Natural killer cell (primary cell): ENCODE measurements around the gene PRPF38B. TPM values are rescaled to one million over a fixed set of nuclear protein-coding genes. Genes with fewer than 3 reads are reported as not detected.
"Not testable (repeated sequence)": the region's sequence is repeated elsewhere in the genome, so short reads cannot be mapped to it uniquely, and the experiment has no call there.

Experiments
- ATAC-seq, 3 donors: fragments of 150-1000 bp in 2 of 3; fragments of 200-7000 bp in 1 of 3; cut with Tn5 transposase; 1 replicate in 1 of 3; 2 replicates in 2 of 3; pipeline ENCODE4 v1.10.0; 2021; ENCODE audit warnings: mild to moderate bottlenecking in 2 of 3, moderate library complexity in 2 of 3
- DNase-seq, 2 donors: peaks; one replicate each; pipeline versions ENCODE4 v3.0.0 to v3.0.0-alpha.2; 2013 to 2021; ENCODE audit warnings: mixed read lengths in 1 of 2
- H3K27ac ChIP-seq: one replicate; pipeline ENCODE4 v1.5.1; 2013; ENCODE audit warnings: mild to moderate bottlenecking, low read length
- H3K27me3 ChIP-seq: one replicate; pipeline ENCODE4 v1.6.1; 2013; ENCODE audit warnings: low read length; ENCODE audit not compliant: control insufficient read depth, insufficient read depth
- H3K36me3 ChIP-seq: one replicate; pipeline ENCODE4 v1.6.1; 2013; ENCODE audit warnings: low read length; ENCODE audit not compliant: control insufficient read depth, insufficient read depth
- H3K4me1 ChIP-seq: one replicate; pipeline ENCODE4 v1.6.1; 2013; ENCODE audit warnings: low read length; ENCODE audit not compliant: control insufficient read depth, insufficient read depth
- H3K4me3 ChIP-seq: one replicate; pipeline ENCODE4 v1.5.1; 2013; ENCODE audit warnings: low read length
- H3K9me3 ChIP-seq: one replicate; pipeline ENCODE4 v1.6.1; 2013; ENCODE audit warnings: low read length; ENCODE audit not compliant: control insufficient read depth, insufficient read depth
- H3K27ac Mint-ChIP-seq, 2 donors: one replicate each; pipeline ENCODE4 v1.8.0; 2022; ENCODE audit warnings: mild to moderate bottlenecking in 2 of 2, mixed read lengths in 2 of 2, moderate library complexity in 1 of 2
- H3K27me3 Mint-ChIP-seq, 2 donors: one replicate each; pipeline ENCODE4 v1.8.0; 2022; ENCODE audit warnings: low read depth in 2 of 2, mixed read lengths in 2 of 2
- H3K36me3 Mint-ChIP-seq: one replicate; pipeline ENCODE4 v1.8.0; 2022; ENCODE audit warnings: mixed read lengths
- H3K4me1 Mint-ChIP-seq, 2 donors: one replicate each; pipeline ENCODE4 v1.8.0; 2022; ENCODE audit warnings: mixed read lengths in 2 of 2
- H3K4me3 Mint-ChIP-seq: one replicate; pipeline ENCODE4 v1.8.0; 2022; ENCODE audit warnings: mild to moderate bottlenecking, moderate library complexity, mixed read lengths
- H3K9me3 Mint-ChIP-seq, 2 donors: one replicate each; pipeline ENCODE4 v1.8.0; 2022; ENCODE audit warnings: mixed read lengths in 2 of 2
- WGBS: methylation state at CpG from one replicate; pipeline ENCODE4 v1.1.7; 2013; ENCODE audit warnings: missing lambda C conversion rate; ENCODE audit not compliant: insufficient coverage; 5-methylcytosine and 5-hydroxymethylcytosine counted together
- intact Hi-C: fragments of 100-400 bp; cut with micrococcal nuclease; formaldehyde crosslinking; loops from one replicate; pipeline ENCODE4 v1.14.2; 2022
- total RNA-seq, 4 donors: library from RNA; stranded (reverse); fragments of 120-200 nt in 1 of 4; gene quantifications; one replicate each; pipeline versions ENCODE4 v1.2.3 to v1.2.4, GENCODE V29; 2013 to 2022
- TF ChIP-seq, protein P1 (sequence below): fragments of 200-600 bp; IDR thresholded peaks from one replicate; pipeline ENCODE4 v1.8.0; 2022; ENCODE audit warnings: antibody characterized with exemption

Gene PRPF38B
- total RNA-seq, 3 donors from 2014 or later (not counting 1 experiment from before 2014, with no cell fraction given) = 115 to 158 (median 156) TPM

DNA sequence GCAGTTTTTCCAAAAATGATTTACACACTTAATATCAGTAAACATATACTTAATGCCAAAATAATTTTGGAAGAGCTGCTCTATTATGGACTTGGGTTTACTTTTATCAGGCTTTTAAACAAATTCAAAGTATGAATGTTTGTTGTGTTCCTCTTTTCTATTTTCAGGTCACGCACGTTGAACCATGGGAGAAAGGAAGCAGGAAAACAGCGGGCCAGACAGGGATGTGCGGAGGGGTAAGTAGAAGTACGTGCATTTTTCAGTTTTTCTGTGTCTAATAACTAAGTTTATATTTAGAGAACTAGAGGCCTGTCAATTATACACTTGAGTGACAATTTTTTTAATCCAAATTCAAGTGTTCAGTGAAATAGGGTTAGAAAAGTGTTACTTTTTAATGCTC, 3.4 kb downstream of the PRPF38B start:
- Mint-ChIP-seq H3K4me3 (peak overlapping the region; percentile 73), H3K27ac (peak overlapping the region; percentile 12 to 98), H3K4me1 (peaks cover 58 to 78% of the 10 kb centered on the region in 2 donors), H3K27me3 (no peaks in the 10 kb centered on the region), H3K36me3 (peaks cover 32% of the 10 kb centered on the region), H3K9me3 (no peaks in the 10 kb centered on the region)
- H3K27me3 ChIP-seq = no peaks in the 10 kb centered on the region
- ATAC-seq (no peak), DNase-seq (no peak)
- H3K4me1 ChIP-seq = peaks cover 15% of the 10 kb centered on the region
- peaks cover 52% of the 10 kb centered on the region for H3K36me3 ChIP-seq
- no peak overlapping the region for H3K4me3 ChIP-seq
- TF ChIP-seq, protein P1, sequence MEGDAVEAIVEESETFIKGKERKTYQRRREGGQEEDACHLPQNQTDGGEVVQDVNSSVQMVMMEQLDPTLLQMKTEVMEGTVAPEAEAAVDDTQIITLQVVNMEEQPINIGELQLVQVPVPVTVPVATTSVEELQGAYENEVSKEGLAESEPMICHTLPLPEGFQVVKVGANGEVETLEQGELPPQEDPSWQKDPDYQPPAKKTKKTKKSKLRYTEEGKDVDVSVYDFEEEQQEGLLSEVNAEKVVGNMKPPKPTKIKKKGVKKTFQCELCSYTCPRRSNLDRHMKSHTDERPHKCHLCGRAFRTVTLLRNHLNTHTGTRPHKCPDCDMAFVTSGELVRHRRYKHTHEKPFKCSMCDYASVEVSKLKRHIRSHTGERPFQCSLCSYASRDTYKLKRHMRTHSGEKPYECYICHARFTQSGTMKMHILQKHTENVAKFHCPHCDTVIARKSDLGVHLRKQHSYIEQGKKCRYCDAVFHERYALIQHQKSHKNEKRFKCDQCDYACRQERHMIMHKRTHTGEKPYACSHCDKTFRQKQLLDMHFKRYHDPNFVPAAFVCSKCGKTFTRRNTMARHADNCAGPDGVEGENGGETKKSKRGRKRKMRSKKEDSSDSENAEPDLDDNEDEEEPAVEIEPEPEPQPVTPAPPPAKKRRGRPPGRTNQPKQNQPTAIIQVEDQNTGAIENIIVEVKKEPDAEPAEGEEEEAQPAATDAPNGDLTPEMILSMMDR = no peak
- intact Hi-C loops = no loop called here
- peak overlapping the region; percentile 44 for H3K27ac ChIP-seq
- no peaks in the 10 kb centered on the region for H3K9me3 ChIP-seq
- 32% methylated on average over 5 of the region's 5 CpGs for WGBS

DNA sequence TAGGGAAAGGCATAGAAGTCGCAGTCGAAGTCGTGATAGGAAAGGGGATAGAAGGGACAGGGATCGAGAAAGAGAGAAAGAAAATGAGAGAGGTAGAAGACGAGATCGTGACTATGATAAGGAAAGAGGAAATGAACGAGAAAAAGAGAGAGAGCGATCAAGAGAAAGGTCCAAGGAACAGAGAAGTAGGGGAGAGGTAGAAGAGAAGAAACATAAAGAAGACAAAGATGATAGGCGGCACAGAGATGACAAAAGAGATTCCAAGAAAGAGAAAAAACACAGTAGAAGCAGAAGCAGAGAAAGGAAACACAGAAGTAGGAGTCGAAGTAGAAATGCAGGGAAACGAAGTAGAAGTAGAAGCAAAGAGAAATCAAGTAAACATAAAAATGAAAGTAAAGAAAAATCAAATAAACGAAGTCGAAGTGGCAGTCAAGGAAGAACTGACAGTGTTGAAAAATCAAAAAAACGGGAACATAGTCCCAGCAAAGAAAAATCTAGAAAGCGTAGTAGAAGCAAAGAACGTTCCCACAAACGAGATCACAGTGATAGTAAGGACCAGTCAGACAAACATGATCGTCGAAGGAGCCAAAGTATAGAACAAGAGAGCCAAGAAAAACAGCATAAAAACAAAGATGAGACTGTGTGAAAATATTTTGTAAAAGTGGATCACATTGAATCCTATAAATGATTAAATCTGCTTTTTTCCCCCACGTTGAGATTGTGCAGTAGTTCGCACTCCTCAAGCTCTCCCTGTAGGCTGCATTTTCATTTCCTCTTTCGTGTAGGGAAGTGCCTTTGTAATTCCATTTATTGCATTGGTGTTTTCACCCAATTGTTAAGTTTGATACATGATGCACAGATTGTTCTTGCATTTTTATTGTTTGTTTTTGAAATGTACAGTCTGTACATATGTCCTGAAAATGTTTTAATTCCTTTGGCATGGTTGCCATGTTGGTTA, 7.5 kb downstream of the PRPF38B start:
- no peak overlapping the region for H3K4me3 ChIP-seq
- DNase-seq (no peak), ATAC-seq (no peak)
- peaks cover 22 to 44% of the 10 kb centered on the region in 2 donors for H3K4me1 Mint-ChIP-seq
- intact Hi-C loops = no loop called here
- 84% methylated on average over 22 of the region's 22 CpGs for WGBS
- TF ChIP-seq, protein P1 = no peak
- H3K27ac Mint-ChIP-seq = peak overlapping the region; percentile 12 to 98
- no peaks in the 10 kb centered on the region for H3K27me3 Mint-ChIP-seq
- no peaks in the 10 kb centered on the region for H3K27me3 ChIP-seq
- no peak overlapping the region for H3K27ac ChIP-seq
- peaks cover 32% of the 10 kb centered on the region for H3K36me3 Mint-ChIP-seq
- peaks cover 67% of the 10 kb centered on the region for H3K36me3 ChIP-seq
- H3K4me3 Mint-ChIP-seq = no peak overlapping the region
- H3K9me3 ChIP-seq = no peaks in the 10 kb centered on the region
- peaks cover 12% of the 10 kb centered on the region for H3K4me1 ChIP-seq
- H3K9me3 Mint-ChIP-seq = no peaks in the 10 kb centered on the region

DNA sequence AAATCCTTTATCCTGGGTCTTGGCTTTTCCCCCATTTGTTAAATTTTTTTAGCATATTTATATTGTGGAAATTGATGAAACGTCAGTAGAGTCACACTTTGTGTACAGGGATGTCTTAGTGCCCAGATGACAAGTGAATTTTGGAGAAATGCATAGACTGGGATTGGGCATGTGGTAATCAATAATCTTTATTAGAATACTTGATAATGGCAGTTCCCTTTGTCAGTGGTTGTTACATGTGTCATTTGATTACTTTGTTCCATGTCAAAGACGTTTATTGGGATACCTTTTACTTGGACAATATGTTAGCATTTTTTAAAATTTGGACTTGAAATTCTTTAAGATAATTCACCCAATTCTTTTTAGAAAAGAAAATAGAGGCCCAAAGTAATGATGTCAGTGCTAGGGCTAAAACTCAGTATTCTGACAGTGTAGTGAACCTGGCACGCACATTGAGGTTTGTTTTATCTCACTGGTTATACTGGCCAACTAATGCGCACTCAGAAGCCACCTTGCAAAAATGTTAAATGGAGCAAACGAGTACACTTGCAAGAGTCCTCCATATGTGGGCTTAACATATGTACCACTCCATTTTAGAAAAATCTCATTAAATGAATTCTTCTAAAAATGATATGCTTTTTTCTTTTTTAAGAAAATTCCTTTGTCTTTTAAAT, 9.2 kb downstream of the PRPF38B start:
- ATAC-seq (no peak), DNase-seq (no peak)
- H3K4me1 Mint-ChIP-seq = peaks cover 27 to 45% of the 10 kb centered on the region in 2 donors

DNA sequence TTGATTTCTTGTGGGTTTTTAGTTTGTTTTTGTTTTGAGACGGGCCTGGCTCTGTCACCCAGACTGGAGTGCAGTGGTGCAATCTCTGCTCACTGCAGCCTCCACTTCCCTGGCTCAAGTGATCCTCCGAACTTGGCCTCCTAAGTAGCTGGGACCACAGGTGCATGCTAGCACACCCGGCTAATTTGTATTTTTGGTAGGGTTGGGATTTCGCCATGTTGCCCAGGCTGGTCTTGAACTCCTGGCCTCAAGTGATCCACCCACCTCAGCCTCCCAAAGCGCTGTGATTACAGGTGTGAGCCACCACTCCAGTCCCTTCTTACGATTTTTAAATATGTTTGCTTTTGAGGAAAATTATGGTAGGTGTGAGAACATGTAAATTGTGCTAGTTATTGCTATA, 10.0 kb downstream of the PRPF38B start:
- H3K27ac Mint-ChIP-seq, H3K4me3 ChIP-seq, intact Hi-C loops, ATAC-seq, DNase-seq, H3K27ac ChIP-seq, H3K9me3 ChIP-seq, H3K27me3 ChIP-seq, H3K27me3 Mint-ChIP-seq, H3K4me3 Mint-ChIP-seq, H3K9me3 Mint-ChIP-seq: not testable (repeated sequence)
- Mint-ChIP-seq H3K36me3 (peaks cover 32% of the 10 kb centered on the region), H3K4me1 (peaks cover 27 to 41% of the 10 kb centered on the region in 2 donors)
- 98% methylated on average over 3 of the region's 6 CpGs for WGBS
- peaks cover 20% of the 10 kb centered on the region for H3K4me1 ChIP-seq
- H3K36me3 ChIP-seq = peaks cover 48% of the 10 kb centered on the region

More for the DNA sequence above, 9.2 kb downstream of the PRPF38B start:
- Histone ChIP-seq H3K9me3 (no peaks in the 10 kb centered on the region), H3K36me3 (peaks cover 56% of the 10 kb centered on the region), H3K27me3 (no peaks in the 10 kb centered on the region), H3K4me3 (no peak overlapping the region), H3K4me1 (peaks cover 20% of the 10 kb centered on the region), H3K27ac (no peak overlapping the region)
- intact Hi-C loops = no loop called here
- peak overlapping the region in 1 of 2 donors; percentile 98 for H3K27ac Mint-ChIP-seq
- no peaks in the 10 kb centered on the region for H3K27me3 Mint-ChIP-seq
- H3K36me3 Mint-ChIP-seq = peaks cover 32% of the 10 kb centered on the region
- WGBS = 88% methylated on average over 4 of the region's 5 CpGs
- TF ChIP-seq, protein P1 = no peak
- no peaks in the 10 kb centered on the region for H3K9me3 Mint-ChIP-seq
- H3K4me3 Mint-ChIP-seq = no peak overlapping the region
